Activated CD4-positive, CD25-positive, alpha-beta regulatory T cell treated with anti-CD3 and anti-CD28 coated beads, Interleukin-2, amount 50 U/mL, for 24 hours (primary cell): ENCODE measurements around the gene EXOC4.

Experiments used
- ATAC-seq, 2 donors: fragments of 150-1000 bp; cut with Tn5 transposase; one replicate each; pipeline ENCODE4 v1.10.0; 2021; ENCODE audit warnings: mild to moderate bottlenecking in 1 of 2, moderate library complexity in 1 of 2

Gene EXOC4

DNA sequence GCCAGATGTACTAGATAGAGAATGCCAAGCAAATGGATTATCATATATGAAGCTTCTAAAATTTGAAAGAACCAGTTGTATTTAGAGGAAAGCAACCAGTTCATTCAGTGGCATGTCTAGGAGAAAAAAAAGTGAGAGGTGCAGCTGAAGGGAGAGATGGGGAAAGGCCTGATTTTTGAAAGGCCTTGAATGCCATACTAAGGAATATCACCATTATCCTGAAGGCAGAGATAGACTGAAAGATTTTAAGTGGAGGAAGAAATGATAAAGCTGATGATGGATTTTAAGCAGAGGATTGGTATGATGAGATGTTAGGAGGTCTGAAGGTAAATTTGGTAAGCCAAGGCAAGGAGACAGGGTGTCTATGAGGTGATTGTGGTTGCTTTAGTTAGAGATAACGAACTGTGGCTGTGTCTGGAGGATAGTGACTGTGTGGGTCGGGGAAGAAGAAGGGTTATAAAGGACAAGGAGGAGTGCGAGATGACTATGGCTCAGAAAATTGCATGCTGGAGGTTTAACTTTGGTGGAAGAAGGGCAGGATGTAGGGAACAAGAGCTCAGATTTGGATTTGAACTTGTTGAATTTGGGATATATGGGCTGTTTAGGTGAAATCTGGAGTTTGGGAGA lies 330.8 kb downstream of the EXOC4 start:
- ATAC-seq, result no peak

DNA sequence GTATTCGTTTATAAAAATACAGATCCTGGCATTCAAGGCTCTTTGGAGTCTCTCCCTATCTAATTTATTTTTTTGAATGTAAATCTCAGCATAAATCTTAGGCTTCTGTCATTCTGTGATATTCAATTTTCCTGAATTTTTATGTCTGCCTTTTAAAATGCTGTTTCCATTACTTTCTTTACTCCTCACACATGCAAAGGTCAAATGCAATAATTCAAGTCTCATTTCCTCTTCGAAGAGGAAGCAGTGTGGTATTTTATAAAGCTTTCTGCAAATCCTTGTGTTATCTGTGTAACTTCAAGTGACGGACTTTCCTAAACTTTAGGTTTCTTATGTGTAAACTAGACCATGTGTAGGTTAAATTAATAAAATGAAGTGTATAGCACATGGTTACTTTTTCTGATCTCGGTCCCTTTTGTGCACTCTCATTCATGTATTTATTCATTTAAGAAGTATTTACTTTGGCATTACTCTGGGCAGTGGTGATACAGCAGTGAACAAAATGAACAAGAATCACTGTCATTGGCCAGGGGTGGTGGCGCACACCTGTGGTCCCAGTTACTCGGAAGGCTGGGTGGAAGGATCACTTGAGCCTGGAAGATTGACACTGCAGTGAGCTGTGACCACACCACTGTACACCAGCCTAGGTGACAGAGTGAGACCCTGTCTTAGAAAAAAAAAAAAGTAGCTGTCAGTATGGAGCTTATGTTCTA lies 332.2 kb downstream of the EXOC4 start:
- no peak for ATAC-seq

DNA sequence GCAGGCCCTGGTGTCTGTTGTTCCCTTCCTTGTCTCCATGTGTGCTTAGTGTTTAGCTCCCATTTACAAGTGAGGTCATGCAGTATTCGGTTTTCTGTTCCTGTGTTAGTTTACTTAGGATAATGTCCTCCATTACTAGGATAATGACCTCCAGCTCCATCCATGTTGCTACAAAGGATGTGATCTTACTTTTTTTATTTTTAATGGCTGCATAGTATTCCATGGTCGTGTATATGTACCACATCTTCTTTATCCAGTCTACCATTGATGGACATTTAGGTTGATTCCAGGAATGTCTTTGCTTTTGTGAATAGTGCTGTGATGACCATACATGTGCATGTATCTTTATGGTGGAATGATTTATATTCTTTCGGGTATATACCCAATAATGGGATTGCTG lies 333.4 kb downstream of the EXOC4 start:
- ATAC-seq, result no peak

DNA sequence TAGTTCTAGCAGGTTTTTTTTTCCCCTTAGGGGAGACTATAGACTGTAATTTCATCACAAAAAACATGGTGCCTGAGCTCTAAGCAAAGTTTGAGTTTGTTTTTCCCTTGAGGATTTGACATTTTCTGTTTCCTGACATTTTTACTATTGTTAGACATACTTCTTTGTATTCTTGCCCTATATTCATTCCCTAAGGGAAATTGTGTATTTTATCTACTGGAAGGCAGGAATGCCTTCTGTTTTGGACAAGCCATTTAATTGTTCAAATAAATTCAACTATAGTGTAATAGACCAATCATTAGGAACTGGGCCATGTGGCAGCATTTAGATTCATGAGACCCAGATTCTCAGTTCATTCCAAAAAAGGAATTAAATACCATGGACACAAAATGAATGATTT lies 335.0 kb downstream of the EXOC4 start:
- no peak for ATAC-seq

DNA sequence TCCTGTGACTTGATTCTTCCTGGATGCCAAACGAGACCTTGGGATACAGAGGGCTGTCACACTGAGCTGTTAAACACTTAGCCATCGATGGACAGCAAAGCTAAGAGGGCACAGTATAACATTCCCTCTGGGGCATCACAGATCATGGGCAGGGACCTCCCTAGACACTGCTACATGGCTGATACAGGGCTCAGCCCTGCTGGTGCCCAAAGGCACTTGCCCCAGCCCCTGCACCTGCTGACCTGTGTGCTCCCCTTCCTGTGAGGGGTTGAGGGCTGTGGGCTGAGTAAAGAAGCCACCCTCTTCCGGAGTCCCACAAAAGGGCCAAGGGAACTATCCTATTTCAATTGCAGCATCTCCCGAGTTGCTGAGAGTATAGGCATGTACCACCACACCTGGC lies 337.9 kb downstream of the EXOC4 start:
- ATAC-seq, result no peak

DNA sequence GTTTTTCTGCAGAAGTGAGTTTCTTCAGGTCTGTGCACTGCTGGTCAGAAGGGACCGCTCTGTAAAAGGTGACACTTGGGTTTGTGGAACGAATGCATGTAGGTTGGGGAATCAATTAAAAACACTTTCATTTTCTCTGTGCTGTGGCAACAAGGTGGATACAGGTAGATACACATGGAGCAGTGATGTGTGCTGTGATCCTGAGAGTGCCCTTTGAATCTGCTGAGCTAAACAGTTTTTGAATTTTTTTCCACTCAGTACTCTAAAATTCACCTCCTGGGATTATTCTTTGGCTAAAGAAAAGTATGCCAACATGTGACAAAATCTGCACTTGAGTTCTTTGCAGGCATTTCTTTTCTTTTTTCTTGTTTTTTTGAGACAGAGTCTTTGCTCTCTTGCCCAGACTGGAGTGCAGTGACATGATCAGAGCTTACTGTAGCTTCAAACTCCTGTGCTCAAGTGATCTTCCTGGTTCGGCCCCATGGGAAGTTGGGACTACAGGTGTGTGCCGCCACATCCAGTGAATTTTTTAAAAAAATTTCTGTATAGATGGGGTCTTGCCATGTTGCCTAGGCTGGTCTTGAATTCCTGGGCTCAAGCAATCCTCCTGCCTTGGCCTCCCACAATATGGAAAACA lies 338.9 kb downstream of the EXOC4 start:
- ATAC-seq, result no peak

DNA sequence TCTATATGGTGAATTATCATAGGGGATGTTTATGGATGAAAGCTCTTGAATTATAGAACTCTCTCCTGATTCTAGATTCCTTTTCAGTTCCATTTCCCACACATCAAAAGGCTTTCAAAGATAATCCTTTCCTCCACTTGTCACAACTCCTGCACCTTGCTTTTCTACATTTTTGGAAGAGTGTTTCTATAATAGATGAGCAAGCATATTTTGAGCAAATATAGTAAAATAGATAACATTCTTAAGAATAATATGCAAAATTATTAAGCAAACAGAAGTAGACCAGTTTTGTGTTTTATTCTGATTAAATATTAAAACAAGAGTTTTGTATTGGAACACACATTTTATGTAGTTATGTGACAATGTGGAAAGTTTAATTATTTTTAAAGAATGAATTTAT lies 340.7 kb downstream of the EXOC4 start:
- ATAC-seq, result no peak

DNA sequence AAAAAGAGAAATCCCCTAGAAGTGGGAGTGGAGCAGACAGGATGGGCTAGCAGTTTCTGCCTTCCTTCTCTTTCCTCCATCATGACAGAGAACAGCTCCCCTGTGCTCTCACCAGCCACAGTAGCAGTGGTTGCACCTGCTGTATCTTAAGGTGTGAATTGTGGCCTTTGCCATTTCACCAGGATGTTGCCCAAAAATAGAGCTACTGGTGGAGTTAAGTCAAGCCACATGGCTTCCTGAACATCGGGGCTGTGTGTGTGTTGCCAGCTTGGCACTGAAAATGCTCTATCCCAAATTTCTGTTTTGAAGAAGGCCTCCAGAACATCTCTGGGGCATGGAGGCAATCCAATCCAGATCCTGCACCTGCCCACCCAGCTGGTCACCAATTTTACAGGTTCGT lies 348.7 kb downstream of the EXOC4 start:
- no peak for ATAC-seq

DNA sequence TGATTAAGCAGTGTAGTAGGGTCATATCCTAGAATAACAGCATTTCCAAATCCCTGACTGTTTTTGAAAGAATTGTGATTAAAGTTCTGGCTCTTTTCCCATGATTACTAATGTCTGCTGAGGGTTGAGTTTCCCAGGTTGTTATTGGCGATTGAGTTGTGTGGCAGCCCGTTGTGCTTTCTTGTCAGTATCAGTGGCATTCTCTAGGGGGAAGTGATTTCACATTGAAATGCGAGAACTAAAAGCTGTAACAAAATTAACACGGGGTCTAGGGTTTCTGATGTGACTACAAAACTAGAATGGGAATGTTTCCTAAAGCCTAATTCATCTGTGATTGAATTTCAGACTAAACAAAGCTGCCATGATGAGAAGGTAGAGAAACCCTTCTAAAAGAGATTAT lies 349.4 kb downstream of the EXOC4 start:
- ATAC-seq, result no peak

DNA sequence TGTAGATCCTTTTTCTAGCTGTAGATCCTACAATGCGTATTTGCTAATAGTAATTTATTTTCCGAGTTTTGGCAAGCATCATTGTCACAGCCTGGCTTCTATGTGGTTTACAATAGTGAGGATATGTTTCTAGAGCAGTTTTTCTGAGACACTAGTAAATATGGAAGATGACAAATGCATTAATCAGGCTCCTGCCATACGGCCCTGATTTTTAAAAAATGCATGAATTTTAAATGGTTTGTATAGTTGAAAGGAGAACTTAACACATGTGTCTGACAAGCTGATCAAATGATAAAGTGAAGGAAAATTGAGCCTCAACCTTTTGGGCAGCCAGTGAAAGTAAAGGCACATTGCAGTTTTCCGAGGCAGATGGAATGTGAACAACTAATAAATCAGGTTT lies 354.1 kb downstream of the EXOC4 start:
- ATAC-seq, result no peak

DNA sequence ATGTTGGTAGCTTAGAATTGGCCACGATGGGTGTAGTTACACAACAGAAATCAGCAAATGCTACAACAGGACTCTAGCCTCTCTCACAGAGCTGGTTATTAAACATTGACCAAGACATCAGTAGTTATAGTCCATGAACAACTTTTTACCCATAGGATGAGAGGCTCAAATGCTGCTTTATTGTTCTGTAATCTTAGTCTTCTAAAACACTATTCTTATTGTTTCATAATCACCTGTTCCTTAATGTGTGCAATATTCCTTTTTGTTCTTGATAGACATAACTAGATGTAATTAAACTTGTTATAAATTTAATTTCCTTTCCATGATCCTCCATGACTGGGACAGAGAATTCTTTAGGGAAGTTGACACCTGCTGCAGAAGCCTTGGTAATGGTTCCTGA lies 356.9 kb downstream of the EXOC4 start:
- no peak for ATAC-seq

DNA sequence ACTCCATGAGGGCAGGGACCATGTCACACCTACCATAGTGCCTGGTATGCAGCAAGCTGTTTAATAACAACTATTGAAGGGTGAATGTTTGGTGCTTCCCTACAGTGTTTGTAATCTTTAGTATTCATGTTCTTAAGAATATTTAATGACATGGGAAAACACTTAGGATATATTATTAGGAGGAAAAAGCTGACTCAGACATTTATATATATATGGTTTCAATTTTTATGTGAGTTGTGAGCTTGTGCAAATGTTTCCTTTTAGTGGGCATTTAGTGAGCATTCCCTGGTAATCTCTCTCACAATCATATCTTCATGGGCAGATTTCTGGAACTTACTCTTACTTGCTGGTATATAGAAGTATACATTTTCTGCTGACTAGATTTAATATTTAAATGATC lies 359.1 kb downstream of the EXOC4 start:
- no peak for ATAC-seq

DNA sequence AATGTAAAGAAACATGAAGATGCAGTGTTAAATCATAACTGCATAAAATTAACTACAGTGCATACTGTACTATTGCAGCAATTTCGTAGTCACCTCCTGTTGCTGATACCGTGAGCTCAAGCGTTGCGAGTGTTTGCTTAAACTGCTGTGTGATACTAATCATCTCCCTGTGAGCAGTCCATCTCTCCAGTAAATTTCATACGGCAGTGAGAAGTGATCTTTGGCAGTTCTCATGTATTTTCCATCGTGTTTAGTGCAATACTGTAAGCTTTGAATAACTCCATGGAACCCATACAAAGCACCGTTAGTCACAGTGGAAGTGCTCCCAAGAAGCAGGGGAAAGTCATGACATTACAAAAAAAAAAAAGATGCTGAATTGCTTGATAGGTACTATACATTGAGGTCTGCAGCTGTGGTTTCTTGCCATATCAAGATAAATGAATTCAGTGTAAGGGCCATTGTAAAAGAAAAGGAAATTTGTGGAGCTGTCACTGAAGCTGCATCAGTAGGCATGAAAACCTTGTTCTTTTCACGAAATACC lies 360.4 kb downstream of the EXOC4 start:
- ATAC-seq, result no peak

DNA sequence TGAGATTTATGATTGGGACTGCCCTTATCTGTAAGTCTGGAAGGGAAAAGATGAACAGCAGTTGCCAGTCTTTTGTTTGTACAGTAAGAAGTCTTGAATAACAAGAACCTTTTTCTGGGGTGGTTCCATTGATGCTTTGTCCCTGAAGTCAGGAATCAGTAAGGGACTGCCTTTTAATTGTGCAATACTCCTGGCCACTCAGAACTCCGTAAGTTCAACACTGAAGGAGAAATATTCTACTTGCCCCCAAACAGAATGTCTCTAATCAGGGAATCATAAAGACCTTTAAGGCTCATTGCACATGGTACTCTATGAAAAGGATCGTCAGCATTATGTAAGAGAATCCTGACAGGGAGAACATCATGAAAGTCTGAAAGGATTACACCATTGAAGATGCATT lies 361.4 kb downstream of the EXOC4 start:
- ATAC-seq, result no peak

DNA sequence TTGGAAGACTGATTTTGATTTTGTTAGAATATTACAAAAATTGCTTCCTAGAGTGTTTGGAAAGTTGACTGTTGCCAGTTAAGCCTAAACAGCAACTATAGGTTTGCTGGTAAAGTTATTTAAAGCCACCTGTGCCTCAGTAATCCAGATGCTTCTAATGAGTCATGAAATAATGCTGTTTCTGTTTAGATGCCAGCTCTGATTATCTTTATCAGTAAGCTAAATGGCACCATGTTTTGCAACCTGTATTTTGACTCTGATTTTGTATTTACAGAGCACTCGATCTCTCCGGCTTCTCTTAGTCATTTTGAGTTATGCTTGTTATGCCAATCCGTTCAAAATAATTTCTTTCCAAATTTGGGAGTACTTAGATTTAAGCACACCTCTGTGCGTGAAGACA lies 366.1 kb downstream of the EXOC4 start:
- no peak for ATAC-seq

DNA sequence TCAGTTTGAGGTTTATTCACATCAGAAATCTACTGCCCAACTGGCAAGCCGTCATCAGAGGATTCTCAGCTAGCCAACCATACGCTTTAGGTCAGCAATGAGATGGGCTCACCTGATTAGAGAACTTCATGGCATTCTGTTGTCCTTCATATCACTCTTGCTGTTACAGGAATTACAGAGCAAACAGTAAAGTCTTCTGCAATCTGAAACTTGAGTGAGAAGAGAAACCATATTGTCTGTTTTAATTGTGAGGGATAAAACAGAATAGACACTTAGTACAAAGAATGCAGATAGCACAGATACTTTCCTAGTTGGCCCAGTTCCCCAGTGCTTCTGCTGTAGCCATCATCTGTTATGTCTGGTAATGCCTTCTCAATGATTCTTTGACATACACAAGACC lies 366.6 kb downstream of the EXOC4 start:
- no peak for ATAC-seq

DNA sequence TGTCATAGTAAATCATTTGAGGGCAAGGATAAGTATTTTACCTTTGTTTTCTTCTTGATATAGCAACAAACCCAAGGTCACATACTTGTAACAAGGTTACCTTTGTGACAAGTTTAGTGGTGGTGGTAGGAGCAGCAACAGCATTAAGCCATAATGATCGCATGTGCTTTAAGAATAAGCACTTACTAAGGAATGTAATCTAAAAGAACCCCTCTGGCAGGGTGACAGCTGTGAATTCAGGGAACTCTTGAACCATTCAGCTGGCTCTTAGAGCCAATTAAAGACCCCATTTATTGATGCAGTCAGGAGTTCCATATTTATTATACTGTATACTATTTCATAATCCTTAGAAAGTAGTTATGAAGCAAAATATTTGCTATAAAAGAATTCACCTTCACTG lies 370.8 kb downstream of the EXOC4 start:
- no peak for ATAC-seq

DNA sequence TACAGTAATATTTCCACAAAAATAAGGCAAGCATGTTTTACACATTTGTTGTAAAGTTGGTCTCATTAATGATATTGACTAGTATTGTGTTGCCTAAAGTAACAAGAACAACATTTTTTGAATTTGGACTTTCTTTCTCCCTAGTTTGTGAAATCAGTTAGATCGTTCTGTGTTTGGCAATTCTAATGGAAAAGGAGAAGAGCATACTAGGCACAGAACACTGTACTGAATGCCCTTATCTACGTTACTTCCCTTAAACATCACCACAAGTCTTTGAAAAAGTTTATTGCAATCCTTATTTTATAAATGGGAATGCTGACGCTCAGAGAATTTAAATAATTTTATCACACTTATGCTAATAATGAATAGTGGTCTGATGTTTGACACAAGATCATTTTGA lies 372.2 kb downstream of the EXOC4 start:
- no peak for ATAC-seq

DNA sequence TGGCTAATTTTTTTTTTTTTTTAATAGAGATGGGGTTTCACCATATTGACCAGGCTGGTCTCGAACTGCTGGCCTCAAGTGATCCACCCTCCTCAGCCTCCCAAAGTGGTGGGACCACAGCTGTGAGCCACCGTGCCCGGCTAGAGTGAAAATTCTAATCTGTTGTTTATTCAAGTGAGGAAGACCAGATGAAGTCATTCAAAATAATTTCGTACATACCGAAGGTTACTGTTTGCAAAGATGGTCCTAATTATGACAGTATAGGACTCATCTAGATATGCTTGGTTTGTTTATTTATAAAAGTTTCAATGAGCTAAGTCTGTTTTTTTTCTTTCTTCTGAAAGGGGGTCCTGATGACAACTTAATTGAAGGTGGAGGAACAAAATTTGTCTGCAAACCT lies 376.8 kb downstream of the EXOC4 start:
- ATAC-seq, result no peak

DNA sequence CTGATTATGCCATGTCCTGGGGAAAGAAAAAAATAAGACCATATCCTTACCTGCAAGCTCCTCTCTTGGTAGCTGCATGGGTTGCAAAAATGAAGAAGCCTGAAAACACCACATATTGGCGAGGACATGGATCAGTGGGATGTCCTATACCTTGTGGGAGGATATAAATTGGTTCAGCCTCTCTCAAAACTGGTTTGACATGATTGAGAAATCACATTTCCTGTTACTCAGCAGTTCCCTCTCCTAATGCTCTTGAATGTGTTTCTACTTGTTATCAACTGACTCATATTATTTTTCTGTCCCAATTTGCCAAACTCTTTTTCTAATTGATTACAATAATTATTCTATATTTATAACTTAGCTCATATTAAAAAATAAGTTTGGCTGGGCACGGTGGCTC lies 380.2 kb downstream of the EXOC4 start:
- no peak for ATAC-seq

DNA sequence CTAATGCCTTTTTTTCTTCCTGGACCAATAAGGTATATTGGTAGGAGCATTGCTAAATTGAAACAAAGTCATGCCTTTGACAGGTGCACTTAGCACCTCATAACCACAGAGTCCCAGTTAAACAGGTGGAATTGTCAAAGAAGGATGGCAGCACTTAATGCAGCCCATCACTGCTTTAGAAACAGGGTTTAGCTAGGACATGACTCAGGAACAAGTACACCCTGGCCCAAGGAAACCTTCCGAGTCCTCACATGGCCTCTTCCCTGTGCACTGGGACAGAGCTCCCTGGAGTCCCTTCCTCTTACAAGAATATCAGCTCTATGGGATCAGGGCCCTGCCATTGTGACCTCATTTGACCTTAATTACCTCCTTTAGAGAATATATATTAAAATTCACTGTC lies 382.7 kb downstream of the EXOC4 start:
- no peak for ATAC-seq

DNA sequence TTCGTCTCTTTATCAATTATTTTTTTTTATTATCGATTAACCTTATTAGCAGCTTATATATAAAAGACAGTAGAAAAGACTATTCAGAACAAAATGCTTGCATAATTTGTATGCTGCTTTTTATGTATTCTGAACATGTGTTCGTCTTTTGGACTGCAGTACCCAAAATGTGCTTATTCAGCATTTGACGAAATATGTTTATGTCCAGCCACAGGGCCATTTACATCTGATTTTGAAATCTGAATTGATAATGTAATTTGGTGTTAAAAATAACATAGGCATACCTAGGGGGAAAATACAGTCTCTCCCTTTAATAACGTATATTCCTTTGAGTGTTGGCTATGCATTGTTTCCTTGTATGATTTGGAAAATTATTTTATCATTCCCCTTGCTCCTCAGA lies 386.0 kb downstream of the EXOC4 start:
- no peak for ATAC-seq

DNA sequence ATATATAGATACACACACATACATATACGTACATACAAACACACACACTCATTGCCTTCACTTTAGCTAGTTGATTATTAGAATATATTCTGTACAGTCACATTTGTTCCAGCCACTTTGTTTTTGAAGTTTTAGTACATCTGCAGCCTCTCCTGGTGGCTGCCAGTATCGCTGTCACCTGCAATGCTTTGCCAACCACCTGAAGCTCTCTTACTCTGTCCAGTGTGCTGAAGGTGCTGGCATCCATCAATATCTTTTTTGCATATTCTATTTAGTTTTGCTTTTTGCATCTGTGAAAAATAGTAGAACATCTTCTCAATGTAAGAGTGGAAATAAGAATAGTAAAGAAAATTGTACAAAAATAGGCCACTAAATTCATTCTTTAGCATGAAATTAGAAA lies 388.6 kb downstream of the EXOC4 start:
- ATAC-seq, result no peak

DNA sequence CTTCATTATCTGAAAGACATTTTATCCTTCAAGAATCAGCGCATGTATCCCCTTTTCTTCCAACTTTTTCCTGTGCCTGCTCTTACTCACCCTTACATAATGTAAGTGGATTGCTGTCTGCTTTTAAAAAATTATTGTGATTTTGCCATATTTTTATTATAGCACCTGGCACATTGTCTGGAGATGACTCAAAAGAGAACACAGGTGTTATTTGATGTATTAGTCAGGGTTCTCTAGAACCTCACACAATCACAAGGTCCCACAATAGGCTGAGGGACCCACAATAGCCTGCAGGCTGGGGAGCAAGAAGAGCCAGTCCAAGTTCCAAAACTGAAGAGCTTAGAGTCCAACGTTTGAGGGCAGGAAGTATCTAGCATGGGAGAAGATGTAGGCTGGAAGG lies 390.0 kb downstream of the EXOC4 start:
- peak in 1 of 2 donors; percentile 27 for ATAC-seq
